HG03045 (cell line): ENCODE data around the gene TSPAN6.

Experiments used
- ATAC-seq: cut with Tn5 transposase; IDR thresholded peaks from one replicate; pipeline ENCODE4 v1.9.1; 2021; ENCODE audit warnings: mild to moderate bottlenecking, moderate library complexity; ENCODE audit not compliant: unreplicated experiment

Gene TSPAN6

GRCh38 chrX:100591256-100592051, 45.2 kb downstream of the TSPAN6 start:
- no peak for ATAC-seq

- ATAC-seq, result no peak
Measured at GRCh38 chrX:100587861-100588260, 48.7 kb downstream of the TSPAN6 start.

- ATAC-seq, result no peak
Measured at GRCh38 chrX:100586747-100587146, 49.9 kb downstream of the TSPAN6 start.

GRCh38 chrX:100584611-100585010, 52.0 kb downstream of the TSPAN6 start, which contains the start of gene TNMD:
Gene TNMD, plus strand, starts transcription at chrX:100584936. Its CDS starts 83 bp downstream, at chrX:100585019.
- ATAC-seq, result no peak
